ENCODE data around the gene MRE11.

- TF ChIP-seq CTCF (IDR thresholded peaks at IDR 0.05) = no peak
- TF ChIP-seq POLR2A (IDR thresholded peaks at IDR 0.05) = no peak
Observed at GRCh38 chr11:94400457-94400838, 93.2 kb downstream of the MRE11 start.

Measured in upper lobe of left lung (tissue), 4 donors.